Measurements from ENCODE around the gene MRAP.

GRCh38 chr21:32304998-32305397 lies 6.3 kb downstream of the MRAP start:
- TF ChIP-seq CTCF (IDR thresholded peaks at IDR 0.05) (no peak), POLR2A (IDR thresholded peaks at IDR 0.05) (no peak), POLR2AphosphoS5 (IDR thresholded peaks at IDR 0.05) (no peak)
